K562 (cell line): ENCODE results near the gene RGS6. TPM values are rescaled to one million over a fixed set of nuclear protein-coding genes. Genes with fewer than 3 reads are reported as not detected.
A peak's percentile ranks its signal among the peaks of the same experiment; 100 is the strongest.

ENCODE experiments used
- CHCHD3 ChIP-seq: fragments of 250-450 bp; sonication (Bioruptor Pico); IDR thresholded peaks from 2 replicates; pipeline ENCODE4 v2.1.2; 2022; ENCODE audit warnings: mild to moderate bottlenecking
- CTCF ChIP-seq, 3 experiments: IDR thresholded peaks in 2 of 3; conservative IDR thresholded peaks in 1 of 3; 2 replicates each; pipeline ENCODE4 v1.5.1; 2011 to 2012; ENCODE audit warnings: low read length in 3 of 3, mild to moderate bottlenecking in 3 of 3, control low read depth in 2 of 3, improper control_type of control experiment in 1 of 3, inconsistent platforms in 1 of 3, low read depth in 1 of 3, mixed read lengths in 1 of 3, moderate library complexity in 1 of 3; ENCODE audit not compliant: insufficient read depth in 2 of 3
- RAD21 ChIP-seq, 2 experiments: fragments of 250-450 bp in 1 of 2; fragments of 450-650 bp in 1 of 2; sonication (Bioruptor Pico) in 1 of 2; formaldehyde crosslinking in 1 of 2; IDR thresholded peaks in 1 of 2; conservative IDR thresholded peaks in 1 of 2; 2 replicates each; pipeline versions ENCODE4 v1.4.0 to v1.8.0; 2020 to 2022; ENCODE audit warnings: mild to moderate bottlenecking in 2 of 2, moderate library complexity in 1 of 2
- RERE ChIP-seq: sonication (generic); formaldehyde crosslinking; IDR thresholded peaks from 2 replicates; pipeline ENCODE4 v1.8.0; 2023; ENCODE audit warnings: missing genetic modification reagents, mild to moderate bottlenecking, borderline replicate concordance
- SMC3 ChIP-seq: conservative IDR thresholded peaks from 2 replicates; pipeline ENCODE4 v1.6.1; 2011; ENCODE audit warnings: low read depth, low read length, improper control_type of control experiment; ENCODE audit not compliant: insufficient read depth
- SP1 ChIP-seq: sonication (generic); formaldehyde crosslinking; IDR thresholded peaks from 2 replicates; pipeline ENCODE4 v1.8.1; 2022; ENCODE audit warnings: mild to moderate bottlenecking, missing genetic modification reagents
- STAG1 ChIP-seq: sonication (generic); formaldehyde crosslinking; IDR thresholded peaks from 2 replicates; pipeline ENCODE4 v1.5.0; 2020; ENCODE audit warnings: missing genetic modification reagents, borderline replicate concordance
- TCF15 ChIP-seq: fragments of 250-450 bp; sonication (Bioruptor Pico); IDR thresholded peaks from 2 replicates; pipeline ENCODE4 v1.8.0; 2022; ENCODE audit warnings: moderate library complexity, mild to moderate bottlenecking, inconsistent platforms
- polyA plus RNA-seq, 8 experiments: library from polyadenylated mRNA; depleted of rRNA in 4 of 8; stranded (reverse) in 5 of 8; unstranded in 3 of 8; fragments of >200 nt; fragmentation: Nextera tagmentation in 2 of 8; fragmentation: Illumina TruSeq in 1 of 8; extraction: Ambion mirVana in 2 of 8; extraction: Trizol in 1 of 8; gene quantifications; 2 replicates each; pipeline versions ENCODE4 v1.2.1 to v1.2.3, GENCODE V29; 2011 to 2014; ENCODE audit warnings: inconsistent platforms in 1 of 8, missing spikeins in 1 of 8
- total RNA-seq, 7 experiments: library from RNA; depleted of rRNA in 6 of 7; stranded (reverse); fragments of >200 nt in 6 of 7; fragmentation: Illumina TruSeq in 2 of 7; extraction: Trizol in 2 of 7; gene quantifications; 2 replicates each; pipeline versions ENCODE4 v1.2.1 to v1.2.3, GENCODE V29; 2011 to 2021; ENCODE audit warnings: low replicate concordance in 1 of 7

RGS6 gene
- total and polyA plus RNA-seq, 9 of the 15 experiments (the other 6 are each of a cell fraction or from before 2014, with no cell fraction given) = not detected

GRCh38 chr14:72420749-72421474, 488.7 kb downstream of the RGS6 start (continued):
- no peak for TF ChIP-seq TCF15
- TF ChIP-seq SP1 (CRISPR knock-in tag) = no peak
- peak; percentile 55; the same call in 1 of the 2 replicates for TF ChIP-seq STAG1 (CRISPR knock-in tag)
- TF ChIP-seq RAD21 (CRISPR knock-in tag; conservative IDR thresholded peaks at IDR 0.05 in 1 of 2, IDR thresholded peaks at IDR 0.05 in 1 of 2) = peak; percentile 48 to 75
- TF ChIP-seq RERE (CRISPR knock-in tag) = no peak
- TF ChIP-seq SMC3 = peak; percentile 44
- peak; percentile 64 to 88 (median 83) for TF ChIP-seq CTCF (IDR thresholded peaks at IDR 0.05 in 2 of 3, conservative IDR thresholded peaks at IDR 0.05 in 1 of 3; ENCODE audit: insufficient read depth in 2 of 3, low read depth in 1 of 3, low read length in 3 of 3)
- no peak for TF ChIP-seq CHCHD3
